ENCODE data around the gene CNFN.

The CNFN gene

DNA sequence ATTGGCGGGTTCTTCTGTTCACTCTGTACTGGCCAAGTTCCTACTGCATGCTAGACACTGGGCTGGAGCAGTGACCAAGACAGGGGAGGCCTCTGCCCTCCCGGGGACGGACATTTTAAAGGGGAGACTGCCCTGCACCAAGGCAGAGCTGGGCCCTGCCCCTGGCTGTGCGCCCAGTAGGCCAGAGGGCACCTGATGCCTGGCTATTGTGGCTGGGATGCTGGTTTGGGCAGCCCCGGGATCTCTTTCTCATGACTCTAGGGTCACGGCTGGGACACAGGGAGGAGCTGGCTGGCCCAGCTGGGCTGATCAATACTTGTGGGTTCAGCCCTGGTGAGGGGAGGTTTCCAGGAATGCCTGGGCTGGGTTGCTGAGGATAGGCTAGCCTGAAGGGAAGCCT is 19.4 kb upstream of the CNFN start:
- DNase-seq (ENCODE audit: low spot score): no peak

- no peak for DNase-seq (ENCODE audit: low spot score)
These were observed 17.7 kb upstream of the CNFN start for GRCh38 chr19:42407816-42408175.

- no peak for DNase-seq (ENCODE audit: low spot score)
These were observed 17.2 kb upstream of the CNFN start for GRCh38 chr19:42407085-42407815.

- DNase-seq (ENCODE audit: low spot score): no peak
These were observed 16.0 kb upstream of the CNFN start for GRCh38 chr19:42406111-42406510.

DNA sequence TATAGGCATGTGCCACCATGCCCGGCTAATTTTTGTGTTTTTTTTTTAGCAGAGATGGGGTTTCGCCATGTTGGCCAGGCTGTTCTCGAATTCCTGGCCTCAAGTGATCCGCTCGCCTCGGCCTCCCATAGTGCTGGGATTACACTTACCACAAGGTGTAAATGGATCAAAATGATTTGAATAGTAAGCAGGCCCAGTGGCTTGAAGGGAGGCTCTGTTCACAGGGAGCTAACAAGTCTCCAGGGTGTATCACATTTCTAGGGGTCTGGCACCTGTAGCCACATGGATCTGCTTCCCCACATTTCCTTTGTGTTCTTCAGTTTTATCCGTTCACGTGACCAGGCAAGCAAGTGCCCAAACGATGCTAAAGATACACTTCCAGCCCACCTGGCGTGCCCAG is 13.5 kb upstream of the CNFN start:
- no peak for DNase-seq (ENCODE audit: low spot score)

DNA sequence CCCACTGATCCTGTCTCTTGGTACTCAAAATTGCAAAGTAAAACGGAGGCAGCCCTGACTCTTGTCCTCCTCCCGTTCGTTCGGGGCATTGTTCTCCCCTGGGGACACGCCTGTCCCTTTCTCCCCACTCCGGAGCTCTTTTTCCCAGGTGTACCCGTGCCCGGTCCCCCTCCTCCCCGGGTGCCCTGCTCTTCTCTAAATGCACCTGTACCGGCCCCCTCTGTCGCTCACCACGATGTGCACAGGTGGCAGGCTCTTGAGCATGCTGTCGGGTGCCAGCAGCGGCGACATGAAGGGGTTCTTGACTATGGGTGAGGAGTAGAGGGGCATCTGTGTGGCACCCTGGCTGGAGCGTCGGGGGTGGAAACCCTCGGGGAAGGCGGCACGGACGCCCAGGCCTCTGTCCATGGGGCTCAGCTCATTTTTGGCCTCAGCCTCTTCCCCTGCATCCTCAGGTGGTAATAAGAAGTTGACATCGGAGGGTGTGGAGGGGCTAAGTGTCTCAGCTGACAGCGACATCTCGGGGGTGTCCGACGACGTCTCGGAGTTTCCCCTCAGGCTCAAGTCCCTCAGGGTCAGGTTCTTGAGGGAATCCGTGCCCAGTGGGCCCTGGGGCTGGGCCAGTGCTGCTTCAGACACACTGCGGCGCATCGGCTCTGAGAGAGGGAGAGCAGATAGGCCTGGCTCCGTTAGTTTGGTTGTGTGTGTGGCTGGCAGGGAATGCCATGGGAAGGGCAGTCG is 12.4 kb upstream of the CNFN start:
- no peak for DNase-seq (ENCODE audit: low spot score)

- DNase-seq (ENCODE audit: low spot score): peak; percentile 87
These were observed 11.5 kb upstream of the CNFN start for GRCh38 chr19:42401365-42402303.

DNA sequence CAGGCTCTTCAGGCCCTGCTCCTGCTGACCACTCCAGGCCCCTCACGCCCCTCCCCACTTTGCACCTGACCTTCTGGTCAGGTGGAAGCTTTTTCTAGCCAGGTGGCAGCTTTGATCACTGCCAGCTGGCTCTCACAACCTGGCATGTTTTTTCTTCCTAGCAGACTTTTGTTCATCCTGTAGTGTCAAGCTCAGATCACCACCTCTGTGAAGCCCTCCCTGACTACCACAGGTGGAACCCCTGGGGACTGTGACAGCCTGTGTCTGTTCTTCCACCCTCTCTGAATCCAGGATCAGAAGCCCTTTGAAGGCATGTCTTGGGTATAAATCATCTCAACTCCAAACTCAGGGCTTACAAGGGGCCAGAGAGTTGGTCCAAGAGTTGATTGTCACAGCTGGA is 10.3 kb upstream of the CNFN start:
- DNase-seq (ENCODE audit: low spot score): no peak

DNA sequence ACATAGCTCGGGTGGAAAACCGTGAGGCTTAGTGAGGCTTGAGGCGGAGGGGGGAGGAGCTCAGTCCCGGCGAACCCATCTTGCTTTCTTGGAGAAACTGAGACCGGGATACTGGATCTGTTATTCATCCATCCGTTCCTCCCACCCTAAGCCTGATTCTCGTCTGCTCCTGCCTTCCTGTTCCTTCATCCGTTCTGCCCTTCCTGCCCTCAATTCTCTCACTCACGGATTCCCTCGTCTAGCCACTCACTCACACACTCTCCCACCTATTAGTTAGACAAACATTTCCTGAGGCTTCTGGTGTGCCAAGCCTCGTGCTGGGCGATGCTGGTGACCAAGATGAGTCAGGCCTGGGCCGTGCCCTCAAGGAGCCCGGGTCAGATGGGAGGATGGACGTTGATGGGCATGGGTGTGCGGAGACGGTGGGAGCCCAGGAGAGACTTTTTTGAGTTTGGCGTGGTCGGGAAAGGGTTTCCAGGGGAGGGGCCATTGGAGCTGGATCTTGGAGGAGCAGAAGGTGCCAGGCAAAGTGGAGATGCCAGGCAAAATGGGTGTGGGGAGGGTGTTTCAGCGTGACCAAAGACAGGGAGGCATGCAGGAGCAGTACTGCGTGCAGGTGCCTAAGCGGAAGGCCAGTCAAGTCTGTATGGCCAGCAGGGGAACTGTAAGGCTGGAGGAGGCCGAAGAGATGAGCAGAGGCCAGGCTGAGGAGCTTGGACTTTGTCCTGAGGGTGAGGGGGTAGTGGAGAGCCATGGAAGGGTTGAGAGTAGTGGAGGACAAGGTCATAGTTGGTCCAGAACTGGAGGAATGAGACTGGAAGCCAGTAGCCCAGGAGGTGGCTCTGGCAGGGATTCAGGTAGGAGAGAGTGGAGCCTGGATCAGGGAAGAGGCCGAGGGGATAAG is 7.4 kb upstream of the CNFN start:
- DNase-seq (ENCODE audit: low spot score): no peak

GRCh38 chr19:42396381-42397262 is 6.5 kb upstream of the CNFN start:
- peak; percentile 100 for DNase-seq (ENCODE audit: low spot score)

- DNase-seq (ENCODE audit: low spot score): no peak
These were observed 4.7 kb upstream of the CNFN start for GRCh38 chr19:42394751-42395150.

GRCh38 chr19:42392165-42392564 is 2.1 kb upstream of the CNFN start:
- DNase-seq (ENCODE audit: low spot score): no peak

- no peak for DNase-seq (ENCODE audit: low spot score)
These were observed 1.1 kb downstream of the CNFN start for GRCh38 chr19:42388851-42389489.

GRCh38 chr19:42386974-42387707 is 3.0 kb downstream of the CNFN start:
- DNase-seq (ENCODE audit: low spot score): peak; percentile 79

- no peak for DNase-seq (ENCODE audit: low spot score)
These were observed 9.9 kb downstream of the CNFN start for GRCh38 chr19:42380155-42380554.

DNA sequence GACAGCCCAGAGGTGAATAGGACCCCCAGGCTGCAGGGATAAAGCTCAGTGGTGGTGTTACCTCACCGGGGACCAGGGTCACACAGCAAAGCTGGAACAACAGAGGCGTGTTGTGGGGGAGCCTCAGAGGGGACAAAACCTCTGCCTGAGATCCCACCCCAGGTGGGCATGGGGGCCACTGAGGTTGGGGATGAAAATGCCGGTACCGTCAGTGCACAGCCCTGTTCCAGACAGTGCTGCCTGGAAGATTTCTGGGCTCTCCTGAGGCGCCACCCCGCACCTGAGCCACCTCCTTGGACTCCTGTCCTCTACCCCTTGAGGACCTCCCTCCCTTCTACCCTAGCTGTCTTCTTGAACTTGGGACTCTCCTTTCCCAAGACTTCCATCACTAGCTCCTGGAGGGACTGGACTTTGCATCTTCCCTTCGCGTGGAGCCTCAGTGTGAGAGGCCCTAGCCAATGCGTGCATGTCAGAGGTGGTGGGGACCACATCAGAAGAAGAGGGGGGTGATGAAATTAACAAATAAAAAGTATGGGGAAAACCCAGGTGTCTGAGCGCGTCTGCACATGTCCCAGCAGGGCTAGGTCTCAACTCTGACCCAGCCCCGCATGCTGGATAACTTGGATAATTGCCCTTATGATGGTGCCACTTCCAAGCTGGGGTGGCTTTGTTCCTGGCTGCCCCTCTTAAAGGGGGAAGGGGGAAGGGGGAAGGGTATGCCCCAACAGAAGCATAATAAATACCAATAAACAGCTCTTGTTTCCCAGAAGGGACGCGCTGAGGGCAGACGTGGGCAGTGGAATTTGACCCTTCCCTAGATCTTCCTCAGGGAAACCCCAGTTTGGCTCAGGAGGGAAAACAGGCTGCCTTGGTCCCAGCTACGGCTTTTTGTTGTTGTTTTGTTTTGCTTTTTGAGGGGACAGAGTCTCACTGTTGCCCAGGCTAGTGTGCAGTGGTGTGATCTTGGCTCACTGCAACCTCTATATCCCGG is 11.6 kb downstream of the CNFN start:
- no peak for DNase-seq (ENCODE audit: low spot score)

DNA sequence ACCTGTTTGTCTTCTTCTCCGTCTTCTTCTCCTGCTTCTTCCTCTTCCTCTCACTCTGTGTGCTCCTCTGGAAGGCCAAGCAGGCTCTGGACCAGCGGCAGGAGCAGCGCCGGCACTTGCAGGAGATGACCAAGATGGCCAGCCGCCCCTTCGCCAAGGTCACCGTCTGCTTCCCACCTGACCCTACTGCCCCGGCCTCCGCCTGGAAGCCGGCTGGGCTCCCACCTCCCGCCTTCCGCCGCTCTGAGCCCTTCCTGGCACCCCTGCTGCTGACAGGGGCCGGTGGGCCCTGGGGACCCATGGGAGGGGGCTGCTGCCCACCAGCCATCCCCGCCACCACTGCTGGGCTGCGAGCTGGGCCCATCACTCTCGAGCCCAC is 13.9 kb downstream of the CNFN start:
- no peak for DNase-seq (ENCODE audit: low spot score)
